ENCODE data around the gene IFT122.
"Not testable (repeated sequence)": the region's sequence is repeated elsewhere in the genome, so short reads cannot be mapped to it uniquely, and the experiment has no call there.

IFT122 gene
- 25.9 to 26.0 reads per million in 2 donors for total RNA-seq

GRCh38 chr3:129439817-129440617 lies at the start of gene IFT122, which contains the start of gene MBD4:
TSS of gene IFT122 (plus strand) at chr3:129440224. CDS start at chr3:129440331, 107 bp downstream.
TSS of gene MBD4 (minus strand) at chr3:129439948. CDS start at chr3:129439833, 115 bp downstream.
- peak; percentile 95 for DNase-seq

- not testable (repeated sequence) for DNase-seq
Observed at GRCh38 chr3:129391583-129391982, 48.4 kb upstream of the IFT122 start.

- not testable (repeated sequence) for DNase-seq
Observed at GRCh38 chr3:129392106-129392887, 47.7 kb upstream of the IFT122 start.

- DNase-seq = no peak
Observed at GRCh38 chr3:129393271-129393670, 46.8 kb upstream of the IFT122 start.

- not testable (repeated sequence) for DNase-seq
Observed at GRCh38 chr3:129393760-129394564, 46.1 kb upstream of the IFT122 start.

- no peak for DNase-seq
Observed at GRCh38 chr3:129398803-129399144, 41.2 kb upstream of the IFT122 start.

GRCh38 chr3:129399145-129399894 lies 40.7 kb upstream of the IFT122 start:
- no peak for DNase-seq

GRCh38 chr3:129399895-129400357 lies 40.1 kb upstream of the IFT122 start:
- no peak for DNase-seq

GRCh38 chr3:129402210-129402609 lies 37.8 kb upstream of the IFT122 start:
- no peak for DNase-seq

GRCh38 chr3:129402616-129403015 lies 37.4 kb upstream of the IFT122 start:
- no peak for DNase-seq

- no peak for DNase-seq
Observed at GRCh38 chr3:129403450-129403849, 36.6 kb upstream of the IFT122 start.

- DNase-seq = no peak
Observed at GRCh38 chr3:129404130-129404529, 35.9 kb upstream of the IFT122 start.

GRCh38 chr3:129404610-129405009 lies 35.4 kb upstream of the IFT122 start:
- no peak for DNase-seq

- DNase-seq = no peak
Observed at GRCh38 chr3:129409541-129409940, 30.5 kb upstream of the IFT122 start.

GRCh38 chr3:129410971-129411370 lies 29.1 kb upstream of the IFT122 start:
- DNase-seq = no peak

- DNase-seq = no peak
Observed at GRCh38 chr3:129412542-129413198, 27.4 kb upstream of the IFT122 start.

- not testable (repeated sequence) for DNase-seq
Observed at GRCh38 chr3:129413238-129413637, 26.8 kb upstream of the IFT122 start.

- DNase-seq = no peak
Observed at GRCh38 chr3:129413687-129414506, 26.1 kb upstream of the IFT122 start.

- DNase-seq = no peak
Observed at GRCh38 chr3:129415378-129415777, 24.6 kb upstream of the IFT122 start.

- no peak for DNase-seq
Observed at GRCh38 chr3:129415830-129416229, 24.2 kb upstream of the IFT122 start.

- DNase-seq = no peak
Observed at GRCh38 chr3:129416415-129416814, 23.6 kb upstream of the IFT122 start.

Measured in activated gamma-delta T cell (primary cell).